SK-N-MC (cell line): Measurements from ENCODE around the gene TNN.
"Not testable (repeated sequence)": the region's sequence is repeated elsewhere in the genome, so short reads cannot be mapped to it uniquely, and the experiment has no call there.

ENCODE experiments used
- DNase-seq: peaks from one replicate; pipeline ENCODE4 v3.0.0-alpha.2; 2011; ENCODE audit warnings: low read depth, low spot score
- H3K27ac ChIP-seq: fragments of 200-600 bp; sonication (generic); 2 replicates; pipeline ENCODE4 v1.5.1; 2016; ENCODE audit warnings: mixed run types
- H3K36me3 ChIP-seq: fragments of 200-600 bp; sonication (generic); 2 replicates; pipeline ENCODE4 v1.6.1; 2017; ENCODE audit warnings: antibody characterized with exemption, low read length, mixed read lengths; ENCODE audit not compliant: insufficient read depth
- H3K4me3 ChIP-seq: fragments of 200-600 bp; sonication (generic); 2 replicates; pipeline ENCODE4 v1.5.1; 2016
- H3K9ac ChIP-seq: fragments of 200-600 bp; sonication (generic); 2 replicates; pipeline ENCODE4 v1.8.0; 2017; ENCODE audit warnings: mixed run types, mixed read lengths; ENCODE audit not compliant: insufficient read length
- H3K9me3 ChIP-seq: fragments of 200-600 bp; sonication (generic); 2 replicates; pipeline ENCODE4 v1.6.1; 2017; ENCODE audit warnings: low read depth, mild to moderate bottlenecking, antibody characterized with exemption, low read length, moderate library complexity, mixed read lengths
- EZH2 ChIP-seq: fragments of 200-600 bp; sonication (generic); IDR thresholded peaks from one replicate; pipeline ENCODE4 v1.6.1; 2017; ENCODE audit warnings: antibody characterized with exemption
- FOXP2 ChIP-seq: optimal IDR thresholded peaks from 2 replicates; pipeline ENCODE3; 2011; ENCODE audit warnings: mild to moderate bottlenecking, moderate library complexity; ENCODE audit not compliant: insufficient read depth; ENCODE audit errors: extremely low read length, control extremely low read depth
- POLR2AphosphoS5 ChIP-seq: IDR thresholded peaks from 2 replicates; pipeline ENCODE4 v1.6.1; 2012; ENCODE audit warnings: mild to moderate bottlenecking, low read depth, low read length, borderline replicate concordance

The TNN gene

DNA sequence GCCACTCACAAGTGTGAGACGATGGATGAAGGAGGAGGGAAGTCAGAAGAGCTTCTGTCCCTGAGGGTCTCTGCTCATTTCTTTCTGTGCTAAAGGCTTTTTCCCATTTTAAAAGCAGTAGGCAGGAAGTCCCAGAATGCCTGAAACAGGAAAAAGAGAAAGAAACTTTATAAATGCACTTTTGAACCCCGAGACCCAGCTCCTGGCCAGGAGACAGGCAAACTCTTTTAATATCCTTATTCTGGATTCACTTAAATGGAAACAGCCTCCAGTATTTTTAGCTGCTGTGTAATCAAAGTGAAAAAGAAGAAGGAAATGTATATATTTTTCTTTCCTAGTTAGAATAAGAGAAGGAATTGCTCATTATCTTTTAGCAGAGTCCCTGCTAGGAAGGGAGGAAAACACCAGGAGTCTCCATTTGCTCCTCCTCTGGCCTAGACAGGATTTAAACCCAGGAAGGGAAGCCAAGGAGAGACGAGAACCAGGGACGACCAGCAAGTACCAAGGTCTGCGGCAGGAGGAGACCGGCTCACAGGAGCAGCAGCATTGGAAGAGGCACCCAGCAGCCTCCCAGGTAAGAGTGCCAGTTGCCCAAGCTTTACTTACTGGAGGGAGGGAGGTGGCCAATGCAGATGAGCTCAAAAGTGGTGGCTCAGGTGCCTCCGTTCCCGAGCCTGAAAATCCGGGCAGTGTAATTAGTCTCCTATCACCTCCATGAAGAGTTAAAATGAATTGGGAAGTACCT is at the start of gene TNN:
TNN (plus strand) TSS at position 472 of the 745 bp plus-strand sequence. CDS start 9,586 bp downstream, outside the sequence.
- TF ChIP-seq POLR2AphosphoS5 (no peak), FOXP2 (no peak), EZH2 (no peak)
- H3K9ac ChIP-seq, result no peak within 1 kb of the TSS
- no peaks in the 10 kb centered on the region for H3K9me3 ChIP-seq
- no peak within 1 kb of the TSS for H3K27ac ChIP-seq
- H3K4me3 ChIP-seq, result no peak within 1 kb of the TSS
- DNase-seq, result no peak
- H3K36me3 ChIP-seq, result no peaks in the 10 kb centered on the region

- no peak for DNase-seq
- Histone ChIP-seq H3K27ac (no peak overlapping the region), H3K9ac (no peak overlapping the region), H3K9me3 (no peaks in the 10 kb centered on the region), H3K36me3 (peaks cover 44% of the 10 kb centered on the region), H3K4me3 (no peak overlapping the region)
- no peak for TF ChIP-seq FOXP2
- TF ChIP-seq EZH2, result no peak
- no peak for TF ChIP-seq POLR2AphosphoS5
These were observed 48.1 kb upstream of the TNN start for GRCh38 chr1:175019524-175019923.

GRCh38 chr1:175023043-175023921 is 44.4 kb upstream of the TNN start, which contains the start of gene MRPS14:
Gene MRPS14 (minus strand): TSS chr1:175023425. CDS start chr1:175023408, 17 bp downstream.
- peak; percentile 92 for DNase-seq
- H3K9me3 ChIP-seq, result no peaks in the 10 kb centered on the region; the same call in 1 of the 2 replicates
- H3K36me3 ChIP-seq, result peaks cover 9% of the 10 kb centered on the region
- peak within 1 kb of the TSS; percentile 89 for H3K4me3 ChIP-seq
- TF ChIP-seq FOXP2 (no peak), POLR2AphosphoS5 (peak; percentile 93)
- H3K9ac ChIP-seq, result peak within 1 kb of the TSS; percentile 94
- peak within 1 kb of the TSS; percentile 81; the same call in 1 of the 2 replicates for H3K27ac ChIP-seq

DNA sequence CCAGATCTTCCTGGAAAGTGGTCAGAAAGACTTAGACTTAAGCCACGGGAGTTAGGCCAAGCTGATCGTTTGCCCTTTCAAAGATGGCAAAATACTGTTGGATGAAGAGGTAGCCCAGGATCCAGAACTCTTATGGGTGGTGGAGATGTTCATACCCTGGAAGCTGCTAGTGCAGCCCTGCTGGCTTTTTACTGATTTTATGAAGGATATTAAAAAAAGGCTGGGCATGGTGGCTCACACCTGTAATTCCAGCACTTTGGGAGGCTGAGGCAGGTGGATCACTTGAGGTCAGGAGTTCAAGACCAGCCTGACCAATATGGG is 43.8 kb upstream of the TNN start:
- peak overlapping the region; percentile 79 for H3K9ac ChIP-seq
- peak overlapping the region; percentile 81; the same call in 1 of the 2 replicates for H3K27ac ChIP-seq

GRCh38 chr1:175024773-175025172 is 42.9 kb upstream of the TNN start:
- no peak overlapping the region for H3K4me3 ChIP-seq
- no peak overlapping the region for H3K27ac ChIP-seq
- TF ChIP-seq EZH2 (no peak), POLR2AphosphoS5 (no peak), FOXP2 (no peak)
- no peak for DNase-seq
- H3K9me3 ChIP-seq, result no peaks in the 10 kb centered on the region; the same call in 1 of the 2 replicates
- H3K36me3 ChIP-seq, result peaks cover 9% of the 10 kb centered on the region; the same call in 1 of the 2 replicates
- no peak overlapping the region for H3K9ac ChIP-seq

More for the DNA sequence above, 43.8 kb upstream of the TNN start:
- DNase-seq, H3K9me3 ChIP-seq, H3K36me3 ChIP-seq: not testable (repeated sequence)
- peak overlapping the region; percentile 89 for H3K4me3 ChIP-seq

GRCh38 chr1:175033953-175034352 is 33.7 kb upstream of the TNN start:
- Histone ChIP-seq H3K9ac (no peak overlapping the region), H3K36me3 (no peaks in the 10 kb centered on the region), H3K27ac (no peak overlapping the region), H3K4me3 (no peak overlapping the region), H3K9me3 (no peaks in the 10 kb centered on the region)
- no peak for TF ChIP-seq EZH2
- TF ChIP-seq POLR2AphosphoS5, result no peak
- TF ChIP-seq FOXP2, result no peak
- DNase-seq, result no peak

- no peak for DNase-seq
- TF ChIP-seq EZH2 (no peak), FOXP2 (no peak), POLR2AphosphoS5 (no peak)
- Histone ChIP-seq H3K9me3 (no peaks in the 10 kb centered on the region), H3K36me3 (no peaks in the 10 kb centered on the region), H3K4me3 (no peak overlapping the region), H3K9ac (no peak overlapping the region), H3K27ac (no peak overlapping the region)
These were observed 32.9 kb upstream of the TNN start for GRCh38 chr1:175034775-175035174.

DNA sequence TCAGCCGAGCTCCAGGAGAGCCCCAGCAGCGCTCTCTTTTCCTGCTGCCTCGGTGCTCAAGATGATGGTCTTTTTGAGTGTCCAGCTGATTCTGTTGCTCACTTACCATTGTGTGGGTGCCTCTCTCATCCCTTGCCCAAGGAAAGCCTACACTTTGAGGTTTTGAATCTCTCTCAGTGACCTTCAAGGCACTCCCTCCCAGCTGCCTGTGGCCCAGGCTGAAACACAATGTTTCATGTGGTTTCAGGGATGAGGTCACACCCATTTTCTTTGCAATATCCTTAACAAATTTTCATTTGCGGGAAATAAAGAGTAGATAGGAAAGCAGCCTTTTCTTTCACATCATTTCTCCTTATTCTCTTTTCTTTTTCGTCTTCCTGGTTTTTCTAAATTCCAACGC is 31.8 kb upstream of the TNN start:
- DNase-seq, result no peak
- Histone ChIP-seq H3K27ac (no peak overlapping the region), H3K36me3 (no peaks in the 10 kb centered on the region), H3K9me3 (no peaks in the 10 kb centered on the region), H3K4me3 (no peak overlapping the region), H3K9ac (no peak overlapping the region)
- TF ChIP-seq FOXP2, result no peak
- TF ChIP-seq EZH2, result no peak
- no peak for TF ChIP-seq POLR2AphosphoS5
